PC-3 (cell line): ENCODE measurements around the gene UBAP1L. TPM values are rescaled to one million over a fixed set of nuclear protein-coding genes. Genes with fewer than 3 reads are reported as not detected.
A peak's percentile ranks its signal among the peaks of the same experiment; 100 is the strongest.

Experiments
- ATAC-seq: fragments of 200-7000 bp; cut with Tn5 transposase; 2 replicates; pipeline ENCODE4 v1.9.1; 2020; ENCODE audit warnings: mild to moderate bottlenecking, moderate library complexity
- BruUV-seq: library from RNA; stranded (reverse); fragments of 400-500 nt; replicated peaks from 2 replicates; lab custom pipeline; 2021; lab: Mats Ljungman, UMichigan
- CTCF ChIA-PET: fragments of 300-600 bp; sonication (Branson Sonifier 250); formaldehyde crosslinking; loops from one replicate; lab custom pipeline; 2022; ENCODE audit warnings: antibody characterized with exemption; lab: Charles Lee
- POLR2A ChIA-PET: fragments of 300-600 bp; sonication (Branson Sonifier 250); formaldehyde crosslinking; loops from one replicate; lab custom pipeline; 2022; ENCODE audit warnings: antibody characterized with exemption; ENCODE audit not compliant: unreplicated experiment; lab: Charles Lee
- DNase-seq: peaks from one replicate; pipeline ENCODE4 v3.0.0-alpha.2; 2015
- H2AFZ ChIP-seq: fragments of 300-600 bp; sonication (generic); 2 replicates; pipeline ENCODE4 v1.6.0; 2016; ENCODE audit warnings: antibody characterized with exemption, low read length
- H3F3A ChIP-seq: fragments of 300-600 bp; sonication (generic); one replicate; pipeline ENCODE4 v1.6.0; 2017; ENCODE audit warnings: antibody characterized with exemption, low read length, control low read depth, mild to moderate bottlenecking; ENCODE audit not compliant: unreplicated experiment
- H3K27ac ChIP-seq: fragments of 300-600 bp; sonication (generic); 2 replicates; pipeline ENCODE4 v1.5.1; 2016; ENCODE audit warnings: mild to moderate bottlenecking, low read length
- H3K27me3 ChIP-seq: fragments of 300-600 bp; sonication (generic); 2 replicates; pipeline ENCODE4 v1.6.1; 2016; ENCODE audit warnings: low read length, mixed read lengths
- H3K36me3 ChIP-seq: fragments of 300-600 bp; sonication (generic); 2 replicates; pipeline ENCODE4 v1.6.1; 2016; ENCODE audit warnings: low read depth, mixed run types, low read length, mixed read lengths
- H3K4me1 ChIP-seq: fragments of 300-600 bp; sonication (generic); 2 replicates; pipeline ENCODE4 v1.5.1; 2016; ENCODE audit warnings: low read length; ENCODE audit not compliant: insufficient read depth
- H3K4me2 ChIP-seq: fragments of 300-600 bp; sonication (generic); 2 replicates; pipeline ENCODE4 v1.6.0; 2016; ENCODE audit warnings: low read length
- H3K4me3 ChIP-seq: fragments of 300-600 bp; sonication (generic); 2 replicates; pipeline ENCODE4 v1.5.1; 2016; ENCODE audit warnings: mild to moderate bottlenecking, low read length, mixed read lengths
- H3K79me2 ChIP-seq: fragments of 300-600 bp; sonication (generic); 2 replicates; pipeline ENCODE4 v1.6.1; 2017; ENCODE audit warnings: low read length, mixed read lengths
- H3K9ac ChIP-seq: fragments of 300-600 bp; sonication (generic); 2 replicates; pipeline ENCODE4 v1.6.0; 2016; ENCODE audit warnings: mild to moderate bottlenecking, low read length
- H3K9me2 ChIP-seq: fragments of 300-600 bp; sonication (generic); replicated peaks from 2 replicates; pipeline ENCODE4 v1.6.1; 2016; ENCODE audit warnings: mixed run types, low read length, mixed read lengths
- H3K9me3 ChIP-seq: fragments of 300-600 bp; sonication (generic); 2 replicates; pipeline ENCODE4 v1.6.1; 2016; ENCODE audit warnings: low read length, mixed read lengths
- H4K20me1 ChIP-seq: fragments of 300-600 bp; sonication (generic); 2 replicates; pipeline ENCODE4 v1.6.1; 2016; ENCODE audit warnings: low read length, mixed read lengths
- CTCF ChIP-seq: fragments of 300-600 bp; sonication (generic); conservative IDR thresholded peaks from 2 replicates; pipeline ENCODE4 v1.5.1; 2017; ENCODE audit warnings: antibody characterized with exemption, low read depth, mild to moderate bottlenecking, low read length
- EZH2 ChIP-seq: fragments of 300-600 bp; sonication (generic); IDR thresholded peaks from one replicate; pipeline ENCODE4 v1.6.1; 2017; ENCODE audit warnings: antibody characterized with exemption, mild to moderate bottlenecking, low read length; ENCODE audit not compliant: unreplicated experiment
- EZH2phosphoT487 ChIP-seq: fragments of 300-600 bp; sonication (generic); IDR thresholded peaks from 2 replicates; pipeline ENCODE4 v1.6.1; 2018; ENCODE audit warnings: mild to moderate bottlenecking, antibody characterized with exemption, low read length, borderline replicate concordance
- intact Hi-C: fragments of 100-400 bp; cut with micrococcal nuclease; formaldehyde crosslinking; loops from 2 replicates; pipeline ENCODE4 v1.9.0; 2023
- total RNA-seq: library from RNA; depleted of rRNA; stranded (reverse); fragments of >200 nt; gene quantifications from 2 replicates; pipeline ENCODE4 v1.2.3, GENCODE V29; 2014

Gene UBAP1L
- total RNA-seq, 1 experiment from 2014 or later, result 3.4 TPM

- peak overlapping the region; percentile 43; the same call in 1 of the 2 replicates for H3K4me2 ChIP-seq
- TF ChIP-seq EZH2phosphoT487, result no peak
- TF ChIP-seq EZH2, result no peak
- TF ChIP-seq CTCF, result no peak
- H3K9me3 ChIP-seq, result no peaks in the 10 kb centered on the region
- ChIA-PET POLR2A (no interaction called here), CTCF (no interaction called here)
- no peak overlapping the region for H3K9ac ChIP-seq
- no peak overlapping the region for H3K27ac ChIP-seq
- H3K27me3 ChIP-seq, result no peaks in the 10 kb centered on the region
- no peaks in the 10 kb centered on the region for H3K79me2 ChIP-seq
- H3K36me3 ChIP-seq, result no peaks in the 10 kb centered on the region
- ATAC-seq, result peak; percentile 70
- intact Hi-C loops, result loop anchor here (10.0 kb wide), 1 partner anchor 218 kb away; no protein-coding TSS in a partner anchor
- H3F3A ChIP-seq, result no peaks in the 10 kb centered on the region
- no peaks in the 10 kb centered on the region for H4K20me1 ChIP-seq
- peaks cover 17% of the 10 kb centered on the region for H3K4me1 ChIP-seq
- DNase-seq, result peak; percentile 84
- no TSS peak for BruUV-seq
- no peaks in the 10 kb centered on the region for H3K9me2 ChIP-seq
- no peak overlapping the region for H3K4me3 ChIP-seq
- no peak overlapping the region for H2AFZ ChIP-seq
Measured at GRCh38 chr15:65056868-65057548, 58.0 kb downstream of the UBAP1L start.

GRCh38 chr15:65056106-65056505 is 58.9 kb downstream of the UBAP1L start:
- no peaks in the 10 kb centered on the region for H4K20me1 ChIP-seq
- no peak overlapping the region for H3K4me3 ChIP-seq
- POLR2A ChIA-PET, result no interaction called here
- no peaks in the 10 kb centered on the region for H3K79me2 ChIP-seq
- H3K27ac ChIP-seq, result no peak overlapping the region
- TF ChIP-seq CTCF, result no peak
- no peak for TF ChIP-seq EZH2
- no peak for TF ChIP-seq EZH2phosphoT487
- no peaks in the 10 kb centered on the region for H3K36me3 ChIP-seq
- DNase-seq (no peak), ATAC-seq (no peak)
- no peak overlapping the region for H3K9ac ChIP-seq
- H3K9me3 ChIP-seq, result no peaks in the 10 kb centered on the region
- H2AFZ ChIP-seq, result no peak overlapping the region
- no peaks in the 10 kb centered on the region for H3K27me3 ChIP-seq
- H3K9me2 ChIP-seq, result no peaks in the 10 kb centered on the region
- BruUV-seq, result no TSS peak
- H3K4me2 ChIP-seq, result no peak overlapping the region
- no peaks in the 10 kb centered on the region for H3F3A ChIP-seq
- H3K4me1 ChIP-seq, result peaks cover 17% of the 10 kb centered on the region
- intact Hi-C loops, result loop anchor here (10.0 kb wide), 1 partner anchor 219 kb away; no protein-coding TSS in a partner anchor
- CTCF ChIA-PET, result no interaction called here

GRCh38 chr15:65055201-65055870 is 59.7 kb downstream of the UBAP1L start:
- Histone ChIP-seq H3K79me2 (no peaks in the 10 kb centered on the region), H3F3A (no peaks in the 10 kb centered on the region), H2AFZ (no peak overlapping the region), H3K9ac (no peak overlapping the region), H3K36me3 (no peaks in the 10 kb centered on the region), H3K9me3 (no peaks in the 10 kb centered on the region), H3K27ac (no peak overlapping the region), H3K27me3 (no peaks in the 10 kb centered on the region), H3K9me2 (no peaks in the 10 kb centered on the region), H4K20me1 (no peaks in the 10 kb centered on the region), H3K4me2 (no peak overlapping the region), H3K4me3 (no peak overlapping the region), H3K4me1 (peaks cover 17% of the 10 kb centered on the region)
- CTCF ChIA-PET, result no interaction called here
- BruUV-seq, result no TSS peak
- DNase-seq, result peak; percentile 43
- no peak for ATAC-seq
- TF ChIP-seq EZH2, result no peak
- TF ChIP-seq EZH2phosphoT487, result no peak
- TF ChIP-seq CTCF, result no peak
- intact Hi-C loops, result loop anchor here (2.0 to 10.0 kb wide), 2 partner anchors 31 to 219 kb away; no protein-coding TSS in a partner anchor
- POLR2A ChIA-PET, result interaction anchor here (0.6 kb wide), 1 partner anchor 232 kb away, joined by 3 read pairs; the partner anchor contains the start of gene PARP16
